ENCODE measurements around the gene UGT3A2.

GRCh38 chr5:35988529-35988928, 78.2 kb downstream of the UGT3A2 start:
- TF ChIP-seq, protein P1, sequence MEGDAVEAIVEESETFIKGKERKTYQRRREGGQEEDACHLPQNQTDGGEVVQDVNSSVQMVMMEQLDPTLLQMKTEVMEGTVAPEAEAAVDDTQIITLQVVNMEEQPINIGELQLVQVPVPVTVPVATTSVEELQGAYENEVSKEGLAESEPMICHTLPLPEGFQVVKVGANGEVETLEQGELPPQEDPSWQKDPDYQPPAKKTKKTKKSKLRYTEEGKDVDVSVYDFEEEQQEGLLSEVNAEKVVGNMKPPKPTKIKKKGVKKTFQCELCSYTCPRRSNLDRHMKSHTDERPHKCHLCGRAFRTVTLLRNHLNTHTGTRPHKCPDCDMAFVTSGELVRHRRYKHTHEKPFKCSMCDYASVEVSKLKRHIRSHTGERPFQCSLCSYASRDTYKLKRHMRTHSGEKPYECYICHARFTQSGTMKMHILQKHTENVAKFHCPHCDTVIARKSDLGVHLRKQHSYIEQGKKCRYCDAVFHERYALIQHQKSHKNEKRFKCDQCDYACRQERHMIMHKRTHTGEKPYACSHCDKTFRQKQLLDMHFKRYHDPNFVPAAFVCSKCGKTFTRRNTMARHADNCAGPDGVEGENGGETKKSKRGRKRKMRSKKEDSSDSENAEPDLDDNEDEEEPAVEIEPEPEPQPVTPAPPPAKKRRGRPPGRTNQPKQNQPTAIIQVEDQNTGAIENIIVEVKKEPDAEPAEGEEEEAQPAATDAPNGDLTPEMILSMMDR (conservative IDR thresholded peaks at IDR 0.05; ENCODE audit: low read depth, low read length) = no peak
- no peak for TF ChIP-seq EZH2 (IDR thresholded peaks at IDR 0.05; ENCODE audit: borderline replicate concordance, low read depth, low read length, poor library complexity, severe bottlenecking)

Data from A673 (cell line).